Measurements from ENCODE around the gene CRYBG2.
A peak's percentile ranks its signal among the peaks of the same experiment; 100 is the strongest.
"Not testable (repeated sequence)": the region's sequence is repeated elsewhere in the genome, so short reads cannot be mapped to it uniquely, and the experiment has no call there.

CRYBG2 gene

GRCh38 chr1:26295194-26296138 is 58.5 kb downstream of the CRYBG2 start:
- DNase-seq (ENCODE audit: low read depth in 2 of 2), result no peak

- DNase-seq (ENCODE audit: low read depth in 2 of 2), result no peak
Observed at GRCh38 chr1:26293911-26294463, 59.9 kb downstream of the CRYBG2 start.

GRCh38 chr1:26292735-26293134 is 61.2 kb downstream of the CRYBG2 start:
- not testable (repeated sequence) for DNase-seq (ENCODE audit: low read depth in 2 of 2)

GRCh38 chr1:26291939-26292338 is 62.0 kb downstream of the CRYBG2 start:
- DNase-seq (ENCODE audit: low read depth in 2 of 2), result no peak

GRCh38 chr1:26291433-26291832 is 62.5 kb downstream of the CRYBG2 start:
- no peak for DNase-seq (ENCODE audit: low read depth in 2 of 2)

GRCh38 chr1:26290882-26291261 is 63.1 kb downstream of the CRYBG2 start:
- DNase-seq (ENCODE audit: low read depth in 2 of 2), result no peak

GRCh38 chr1:26290122-26290881 is 63.6 kb downstream of the CRYBG2 start:
- no peak for DNase-seq (ENCODE audit: low read depth in 2 of 2)

- DNase-seq (ENCODE audit: low read depth in 2 of 2), result no peak
Observed at GRCh38 chr1:26289158-26290059, 64.5 kb downstream of the CRYBG2 start.

- no peak for DNase-seq (ENCODE audit: low read depth in 2 of 2)
Observed at GRCh38 chr1:26288311-26288941, 65.5 kb downstream of the CRYBG2 start.

GRCh38 chr1:26287811-26288210 is 66.1 kb downstream of the CRYBG2 start:
- DNase-seq (ENCODE audit: low read depth in 2 of 2), result no peak

GRCh38 chr1:26287033-26287711 is 66.8 kb downstream of the CRYBG2 start:
- peak in 1 of 2 donors; percentile 39 for DNase-seq (ENCODE audit: low read depth in 2 of 2)

GRCh38 chr1:26286064-26286416 is 67.9 kb downstream of the CRYBG2 start:
- no peak for DNase-seq (ENCODE audit: low read depth in 2 of 2)

GRCh38 chr1:26285366-26286063 is 68.4 kb downstream of the CRYBG2 start:
- DNase-seq (ENCODE audit: low read depth in 2 of 2), result no peak

- peak; percentile 89 to 90 for DNase-seq (ENCODE audit: low read depth in 2 of 2)
Observed at GRCh38 chr1:26284597-26285347, 69.2 kb downstream of the CRYBG2 start.

- no peak for DNase-seq (ENCODE audit: low read depth in 2 of 2)
Observed at GRCh38 chr1:26283871-26284596, 69.9 kb downstream of the CRYBG2 start.

GRCh38 chr1:26283279-26283853 is 70.6 kb downstream of the CRYBG2 start:
- DNase-seq (ENCODE audit: low read depth in 2 of 2), result no peak

GRCh38 chr1:26282401-26282918 is 71.5 kb downstream of the CRYBG2 start:
- DNase-seq (ENCODE audit: low read depth in 2 of 2), result no peak

GRCh38 chr1:26281971-26282370 is 72.0 kb downstream of the CRYBG2 start:
- no peak for DNase-seq (ENCODE audit: low read depth in 2 of 2)
